ENCODE measurements around the gene SENP5.
"Not testable (repeated sequence)": the region's sequence is repeated elsewhere in the genome, so short reads cannot be mapped to it uniquely, and the experiment has no call there.

The SENP5 gene

GRCh38 chr3:196872316-196872715 lies 4.6 kb downstream of the SENP5 start:
- no peak overlapping the region for H3K4me3 ChIP-seq (ENCODE audit: low read depth, low read length)
- DNase-seq (ENCODE audit: low read depth): peak; percentile 30
- TF ChIP-seq CTCF (conservative IDR thresholded peaks at IDR 0.05; ENCODE audit: low read depth, low read length): no peak

- not testable (repeated sequence) for H3K4me3 ChIP-seq (ENCODE audit: low read depth, low read length); DNase-seq (ENCODE audit: low read depth)
These were observed 6.9 kb downstream of the SENP5 start for GRCh38 chr3:196874511-196875094.

- no peak for DNase-seq (ENCODE audit: low read depth)
- H3K4me3 ChIP-seq (ENCODE audit: low read depth, low read length): no peak overlapping the region
- TF ChIP-seq CTCF (conservative IDR thresholded peaks at IDR 0.05; ENCODE audit: low read depth, low read length): no peak
These were observed 7.5 kb downstream of the SENP5 start for GRCh38 chr3:196875258-196875657.

- DNase-seq (ENCODE audit: low read depth): no peak
- no peak for TF ChIP-seq CTCF (conservative IDR thresholded peaks at IDR 0.05; ENCODE audit: low read depth, low read length)
- no peak overlapping the region for H3K4me3 ChIP-seq (ENCODE audit: low read depth, low read length)
These were observed 15.6 kb downstream of the SENP5 start for GRCh38 chr3:196883361-196883760.

GRCh38 chr3:196886144-196886543 lies 18.4 kb downstream of the SENP5 start:
- H3K4me3 ChIP-seq (ENCODE audit: low read depth, low read length): no peak overlapping the region
- no peak for DNase-seq (ENCODE audit: low read depth)
- no peak for TF ChIP-seq CTCF (conservative IDR thresholded peaks at IDR 0.05; ENCODE audit: low read depth, low read length)

GRCh38 chr3:196889844-196890708 lies 22.4 kb downstream of the SENP5 start:
- H3K4me3 ChIP-seq (ENCODE audit: low read depth, low read length): no peak overlapping the region
- no peak for DNase-seq (ENCODE audit: low read depth)
- no peak for TF ChIP-seq CTCF (conservative IDR thresholded peaks at IDR 0.05; ENCODE audit: low read depth, low read length)

- no peak for TF ChIP-seq CTCF (conservative IDR thresholded peaks at IDR 0.05; ENCODE audit: low read depth, low read length)
- no peak overlapping the region for H3K4me3 ChIP-seq (ENCODE audit: low read depth, low read length)
- DNase-seq (ENCODE audit: low read depth): no peak
These were observed 27.0 kb downstream of the SENP5 start for GRCh38 chr3:196894557-196895295.

Data from choroid plexus epithelial cell (primary cell).